Osteocyte (in vitro differentiated cells): ENCODE results near the gene CABP5. TPM values are rescaled to one million over a fixed set of nuclear protein-coding genes. Genes with fewer than 3 reads are reported as not detected.

Experiments
- DNase-seq: peaks from one replicate; pipeline ENCODE4 v3.0.0; 2021; ENCODE audit warnings: mixed read lengths; ENCODE audit not compliant: unreplicated experiment; ENCODE audit errors: extremely low spot score
- H3K27ac Mint-ChIP-seq: one replicate; pipeline ENCODE4 v1.8.0; 2021; ENCODE audit warnings: mild to moderate bottlenecking, mixed read lengths; ENCODE audit not compliant: unreplicated experiment
- H3K27me3 Mint-ChIP-seq: one replicate; pipeline ENCODE4 v1.8.0; 2021; ENCODE audit warnings: mixed read lengths; ENCODE audit not compliant: unreplicated experiment
- H3K36me3 Mint-ChIP-seq: one replicate; pipeline ENCODE4 v1.8.0; 2021; ENCODE audit warnings: mixed read lengths; ENCODE audit not compliant: unreplicated experiment
- H3K4me1 Mint-ChIP-seq: one replicate; pipeline ENCODE4 v1.8.0; 2021; ENCODE audit warnings: mixed read lengths; ENCODE audit not compliant: unreplicated experiment
- H3K4me3 Mint-ChIP-seq: one replicate; pipeline ENCODE4 v1.8.0; 2021; ENCODE audit warnings: mild to moderate bottlenecking, moderate library complexity, mixed read lengths; ENCODE audit not compliant: unreplicated experiment
- H3K9me3 Mint-ChIP-seq: one replicate; pipeline ENCODE4 v1.8.0; 2021; ENCODE audit warnings: mixed read lengths; ENCODE audit not compliant: unreplicated experiment
- total RNA-seq: library from RNA; stranded (reverse); gene quantifications from 2 replicates; pipeline ENCODE4 v1.2.1, GENCODE V29; 2021
- TF ChIP-seq, protein P1 (sequence below): fragments of 200-600 bp; sonication (generic); IDR thresholded peaks from 2 replicates; pipeline ENCODE4 v1.5.0; 2021; ENCODE audit warnings: antibody characterized with exemption, mild to moderate bottlenecking, moderate library complexity

The CABP5 gene
- total RNA-seq, 1 donor from 2014 or later: not detected

DNA sequence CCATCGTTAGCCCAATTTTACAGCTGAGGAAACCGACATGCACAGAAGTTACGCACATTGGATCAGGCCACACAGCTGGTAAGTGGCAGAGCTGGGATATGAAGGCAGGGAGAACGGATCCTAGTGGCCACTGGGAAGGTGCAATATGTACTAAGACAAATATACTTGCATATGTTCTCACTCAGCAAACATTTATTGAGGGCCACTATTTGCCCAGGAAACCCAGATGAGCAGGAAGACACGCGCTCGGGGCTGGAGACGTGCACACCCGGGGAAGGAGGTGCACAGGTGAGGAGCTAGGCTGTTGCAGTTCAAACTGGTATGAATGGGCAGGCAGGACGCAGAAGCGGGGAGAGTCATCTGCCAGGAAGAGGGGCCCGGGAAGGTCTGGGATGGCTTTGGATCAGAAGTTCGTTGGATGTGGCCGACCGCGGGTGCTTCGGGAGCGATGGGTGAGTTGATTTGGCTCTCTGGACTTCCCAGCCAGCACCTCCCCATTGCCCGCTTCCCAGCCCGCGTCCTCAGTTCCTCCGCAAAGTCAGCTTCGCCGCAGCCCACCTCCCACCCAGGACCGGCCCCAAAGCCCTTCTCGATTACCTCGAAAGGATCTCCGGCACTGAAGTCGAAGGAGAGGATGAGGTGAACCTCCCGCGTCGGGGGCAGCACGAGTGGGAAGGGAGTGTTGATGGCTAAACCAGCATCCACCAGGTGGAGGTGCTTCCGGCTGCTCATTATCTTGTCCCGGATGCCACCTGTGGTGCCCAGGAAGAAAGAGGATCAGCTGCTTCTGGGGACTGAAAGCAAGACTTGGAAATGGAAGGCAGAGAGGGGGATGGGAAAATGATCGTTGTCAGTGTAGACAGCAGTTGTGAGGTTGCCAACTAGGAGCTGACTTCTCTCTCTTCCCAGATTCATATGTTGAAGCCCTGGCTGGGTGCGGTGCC lies 17.8 kb upstream of the CABP5 start:
- no peak for DNase-seq
- Mint-ChIP-seq H3K27ac (no peak overlapping the region), H3K9me3 (no peaks in the 10 kb centered on the region), H3K4me1 (no peaks in the 10 kb centered on the region), H3K4me3 (no peak overlapping the region), H3K27me3 (peaks cover 12% of the 10 kb centered on the region), H3K36me3 (no peaks in the 10 kb centered on the region)
- TF ChIP-seq, protein P1, sequence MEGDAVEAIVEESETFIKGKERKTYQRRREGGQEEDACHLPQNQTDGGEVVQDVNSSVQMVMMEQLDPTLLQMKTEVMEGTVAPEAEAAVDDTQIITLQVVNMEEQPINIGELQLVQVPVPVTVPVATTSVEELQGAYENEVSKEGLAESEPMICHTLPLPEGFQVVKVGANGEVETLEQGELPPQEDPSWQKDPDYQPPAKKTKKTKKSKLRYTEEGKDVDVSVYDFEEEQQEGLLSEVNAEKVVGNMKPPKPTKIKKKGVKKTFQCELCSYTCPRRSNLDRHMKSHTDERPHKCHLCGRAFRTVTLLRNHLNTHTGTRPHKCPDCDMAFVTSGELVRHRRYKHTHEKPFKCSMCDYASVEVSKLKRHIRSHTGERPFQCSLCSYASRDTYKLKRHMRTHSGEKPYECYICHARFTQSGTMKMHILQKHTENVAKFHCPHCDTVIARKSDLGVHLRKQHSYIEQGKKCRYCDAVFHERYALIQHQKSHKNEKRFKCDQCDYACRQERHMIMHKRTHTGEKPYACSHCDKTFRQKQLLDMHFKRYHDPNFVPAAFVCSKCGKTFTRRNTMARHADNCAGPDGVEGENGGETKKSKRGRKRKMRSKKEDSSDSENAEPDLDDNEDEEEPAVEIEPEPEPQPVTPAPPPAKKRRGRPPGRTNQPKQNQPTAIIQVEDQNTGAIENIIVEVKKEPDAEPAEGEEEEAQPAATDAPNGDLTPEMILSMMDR: no peak

DNA sequence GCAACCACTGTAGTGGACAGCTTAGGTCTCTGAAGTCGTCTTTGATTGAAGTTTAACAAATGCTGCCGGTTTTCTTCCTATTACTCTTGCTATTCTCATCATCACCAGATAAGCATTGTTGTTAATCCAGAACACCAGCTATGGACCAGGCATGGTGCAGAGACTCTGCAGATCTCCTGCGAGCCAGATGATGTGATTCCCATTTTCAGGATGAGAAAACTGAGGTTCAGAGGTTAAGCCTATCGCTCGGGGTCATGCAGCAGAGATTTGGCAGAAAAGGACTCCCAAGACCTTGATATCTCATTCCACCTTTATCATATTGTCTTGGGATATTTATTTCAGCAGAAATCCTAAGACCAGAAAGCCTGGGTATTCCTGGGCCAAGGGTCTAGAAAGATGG lies 16.5 kb upstream of the CABP5 start:
- no peak overlapping the region for H3K27ac Mint-ChIP-seq
- no peaks in the 10 kb centered on the region for H3K4me1 Mint-ChIP-seq
- peaks cover 12% of the 10 kb centered on the region for H3K27me3 Mint-ChIP-seq
- no peak overlapping the region for H3K4me3 Mint-ChIP-seq
- TF ChIP-seq, protein P1: no peak
- H3K9me3 Mint-ChIP-seq: no peaks in the 10 kb centered on the region
- no peak for DNase-seq
- no peaks in the 10 kb centered on the region for H3K36me3 Mint-ChIP-seq

- no peak for DNase-seq
- Mint-ChIP-seq H3K36me3 (no peaks in the 10 kb centered on the region), H3K4me3 (no peak overlapping the region), H3K27ac (no peak overlapping the region), H3K27me3 (peaks cover 6% of the 10 kb centered on the region), H3K4me1 (no peaks in the 10 kb centered on the region), H3K9me3 (no peaks in the 10 kb centered on the region)
- TF ChIP-seq, protein P1: no peak
These were observed 15.5 kb upstream of the CABP5 start for GRCh38 chr19:48059331-48059730.

DNA sequence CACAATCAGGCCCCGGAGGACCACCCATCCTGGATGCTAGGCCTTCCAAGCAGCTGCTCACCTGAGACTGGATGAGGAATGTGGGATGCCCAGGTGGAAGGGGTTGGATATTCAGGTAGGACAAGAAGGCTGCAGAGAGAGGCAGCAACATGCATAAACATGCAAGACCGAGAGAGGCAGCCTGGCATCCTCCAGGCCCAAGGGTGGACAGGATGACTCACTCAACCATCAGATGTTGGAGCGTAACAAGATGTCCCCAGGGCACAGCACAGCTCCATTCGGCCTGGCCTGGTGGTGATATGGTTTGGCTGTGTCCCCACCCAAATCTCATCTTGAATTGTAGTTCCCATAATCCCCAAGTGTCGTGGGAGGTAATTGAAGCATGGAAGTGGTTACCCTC lies 10.0 kb upstream of the CABP5 start:
- peaks cover 4% of the 10 kb centered on the region for H3K27me3 Mint-ChIP-seq
- H3K4me3 Mint-ChIP-seq: no peak overlapping the region
- DNase-seq: no peak
- TF ChIP-seq, protein P1: no peak
- peaks cover 7% of the 10 kb centered on the region for H3K9me3 Mint-ChIP-seq
- no peaks in the 10 kb centered on the region for H3K36me3 Mint-ChIP-seq
- H3K27ac Mint-ChIP-seq: no peak overlapping the region
- H3K4me1 Mint-ChIP-seq: no peaks in the 10 kb centered on the region

DNA sequence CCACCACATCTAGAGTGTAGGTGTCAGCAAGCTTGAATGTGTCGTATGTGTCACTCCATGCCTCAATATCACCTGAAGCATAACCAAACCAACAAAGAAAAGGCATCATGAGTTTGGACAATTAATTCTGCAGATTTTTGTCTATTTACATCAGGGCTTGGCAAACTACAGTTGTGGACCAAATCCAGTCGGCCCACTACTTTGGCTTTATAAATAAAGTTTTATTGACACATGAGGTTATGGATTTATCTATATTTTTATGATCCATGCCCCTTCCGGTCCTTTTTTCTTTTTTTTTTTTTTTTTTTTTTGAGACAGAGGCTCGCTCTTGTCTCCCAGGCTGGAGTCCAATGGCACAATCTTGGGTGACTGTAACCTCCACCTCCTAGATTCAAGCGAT lies 9.2 kb upstream of the CABP5 start:
- Mint-ChIP-seq H3K9me3 (peaks cover 13% of the 10 kb centered on the region), H3K4me1 (no peaks in the 10 kb centered on the region), H3K4me3 (no peak overlapping the region), H3K27me3 (peaks cover 4% of the 10 kb centered on the region), H3K36me3 (no peaks in the 10 kb centered on the region), H3K27ac (no peak overlapping the region)
- TF ChIP-seq, protein P1: no peak
- DNase-seq: no peak
